HG03442 (cell line): ENCODE results near the gene RPS27L.
"Not testable (repeated sequence)": the region's sequence is repeated elsewhere in the genome, so short reads cannot be mapped to it uniquely, and the experiment has no call there.

Experiments
- ATAC-seq: cut with Tn5 transposase; IDR thresholded peaks from one replicate; pipeline ENCODE4 v1.9.1; 2021; ENCODE audit warnings: mild to moderate bottlenecking, moderate library complexity; ENCODE audit not compliant: unreplicated experiment

RPS27L gene

DNA sequence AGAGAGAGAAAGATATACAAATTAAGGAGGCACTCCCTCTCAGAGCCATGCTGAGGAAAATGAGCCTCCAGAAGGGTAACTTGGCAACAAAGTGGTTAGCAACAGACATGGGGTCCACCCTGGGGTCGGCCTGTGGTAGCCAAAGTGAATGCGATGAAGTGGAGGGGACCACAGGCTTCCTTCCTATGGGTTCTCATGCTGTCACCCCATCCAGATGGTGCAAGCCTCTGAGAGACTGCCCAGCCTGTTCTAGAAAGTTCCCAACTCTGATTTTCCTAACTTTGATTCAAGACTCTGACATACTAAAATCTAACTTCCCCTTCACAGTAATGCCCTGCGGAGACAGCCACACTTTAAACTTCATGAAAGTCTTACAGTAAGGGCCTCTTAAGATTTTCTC is 53.9 kb downstream of the RPS27L start:
- ATAC-seq, result no peak

DNA sequence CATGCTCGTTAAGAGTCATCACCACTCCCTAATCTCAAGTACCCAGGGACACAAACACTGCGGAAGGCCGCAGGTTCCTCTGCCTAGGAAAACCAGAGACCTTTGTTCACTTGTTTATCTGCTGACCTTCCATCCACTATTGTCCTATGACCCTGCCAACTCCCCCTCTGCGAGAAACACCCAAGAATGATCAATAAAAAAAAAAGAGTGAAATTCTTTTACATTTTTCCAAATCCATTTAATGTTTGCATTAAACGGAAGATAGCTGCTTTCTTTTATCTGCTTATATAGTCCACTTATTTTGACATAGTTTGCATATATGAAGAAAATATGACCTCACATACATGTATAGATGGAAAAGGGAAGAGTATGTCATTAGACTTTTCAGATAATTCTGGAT is 57.7 kb downstream of the RPS27L start:
- not testable (repeated sequence) for ATAC-seq

DNA sequence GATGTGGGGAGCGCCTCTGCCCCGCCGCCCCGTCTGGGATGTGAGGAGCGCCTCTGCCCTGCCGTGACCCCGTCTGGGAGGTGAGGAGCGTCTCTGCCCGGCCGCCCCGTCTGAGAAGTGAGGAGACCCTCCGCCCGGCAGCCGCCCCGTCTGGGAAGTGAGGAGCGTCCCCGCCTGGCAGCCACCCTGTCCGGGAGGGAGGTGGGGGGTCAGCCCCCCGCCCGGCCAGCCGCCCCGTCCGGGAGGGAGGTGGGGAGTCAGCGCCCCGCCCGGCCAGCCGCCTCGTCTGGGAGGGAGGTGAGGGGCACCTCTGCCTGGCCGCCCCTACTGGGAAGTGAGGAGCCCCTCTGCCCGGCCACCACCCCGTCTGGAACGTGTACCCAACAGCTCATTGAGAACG is 58.4 kb downstream of the RPS27L start:
- ATAC-seq, result not testable (repeated sequence)
